GM19397 (cell line): Measurements from ENCODE around the gene UBC.
"Not testable (repeated sequence)": the region's sequence is repeated elsewhere in the genome, so short reads cannot be mapped to it uniquely, and the experiment has no call there.

ENCODE experiments used
- ATAC-seq: cut with Tn5 transposase; IDR thresholded peaks from one replicate; pipeline ENCODE4 v1.9.1; 2021; ENCODE audit warnings: mild to moderate bottlenecking, moderate library complexity; ENCODE audit not compliant: unreplicated experiment

The UBC gene

GRCh38 chr12:124916374-124917134, 2.1 kb upstream of the UBC start:
- ATAC-seq, result no peak

GRCh38 chr12:124915239-124916236, 1.1 kb upstream of the UBC start:
- peak; percentile 6 for ATAC-seq

- ATAC-seq, result peak; percentile 30
Measured at GRCh38 chr12:124913474-124914391, 717 bp downstream of the UBC start.

- ATAC-seq, result not testable (repeated sequence)
Measured at GRCh38 chr12:124912529-124913287, 1.7 kb downstream of the UBC start.

- not testable (repeated sequence) for ATAC-seq
Measured at GRCh38 chr12:124911521-124911920, 2.9 kb downstream of the UBC start.

DNA sequence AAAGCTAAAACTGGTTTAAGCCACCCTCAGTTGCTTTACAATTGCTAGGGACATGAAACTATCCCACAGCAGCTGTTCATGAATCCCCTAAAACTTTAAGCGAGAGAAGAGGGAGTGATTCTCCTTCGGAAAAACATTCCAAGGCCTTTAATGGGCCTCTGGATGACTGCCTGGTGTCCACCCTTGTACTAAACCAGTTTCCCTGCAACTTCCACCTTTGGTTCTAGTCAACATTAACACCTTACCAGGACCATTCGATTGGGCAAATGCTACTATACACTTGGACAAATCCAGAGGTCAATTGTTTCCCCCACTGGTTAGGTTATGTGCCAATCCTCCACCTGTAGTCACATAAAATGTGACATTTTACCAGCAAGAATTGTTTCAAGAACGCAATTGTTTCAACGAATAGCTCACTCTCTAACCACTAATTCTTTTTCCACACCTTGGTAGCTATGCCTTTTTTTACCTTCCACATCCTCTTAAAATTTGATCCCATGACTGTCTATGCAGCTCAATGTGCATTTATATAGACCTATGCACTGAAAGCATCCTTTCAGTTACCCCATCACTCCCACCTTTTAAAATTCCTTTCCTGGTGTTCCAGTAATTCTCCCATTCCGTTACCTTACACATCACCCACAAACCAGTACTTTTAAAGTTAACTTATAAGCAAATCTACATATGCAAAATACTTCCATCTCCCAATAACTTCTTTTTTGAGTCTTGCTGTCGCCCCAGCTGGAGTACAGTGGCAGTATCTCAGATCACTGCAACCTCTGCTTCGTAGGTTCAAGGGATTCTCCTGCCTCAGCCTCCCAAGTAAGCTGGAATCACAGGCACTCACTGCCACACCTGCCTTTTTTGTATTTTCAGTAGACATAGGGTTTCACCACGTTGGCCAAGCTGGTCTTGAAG, 3.6 kb downstream of the UBC start:
- no peak for ATAC-seq

GRCh38 chr12:124909831-124910560, 4.5 kb downstream of the UBC start:
- no peak for ATAC-seq

GRCh38 chr12:124906606-124907261, 7.7 kb downstream of the UBC start:
- ATAC-seq, result peak; percentile 60

- no peak for ATAC-seq
Measured at GRCh38 chr12:124904306-124905098, 9.9 kb downstream of the UBC start.

DNA sequence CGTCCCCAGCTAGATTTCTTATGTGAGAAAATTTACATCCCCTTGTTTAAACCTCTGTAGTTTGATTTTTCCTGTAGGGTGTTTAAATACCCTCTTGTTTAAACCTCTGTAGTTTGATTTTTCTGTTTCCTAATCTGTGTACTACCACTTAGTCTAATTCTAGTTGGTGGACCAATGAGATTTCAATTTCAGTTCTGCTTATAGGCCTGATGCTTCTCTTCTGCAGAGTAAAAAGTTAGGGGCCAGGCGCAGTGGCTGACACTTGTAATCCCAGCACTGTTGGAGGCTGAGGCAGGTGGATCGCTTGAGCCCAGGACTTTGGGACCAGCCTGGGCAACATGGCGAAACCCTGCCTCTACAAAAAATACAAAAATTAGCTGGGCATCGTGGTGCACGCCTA, 11.5 kb downstream of the UBC start:
- no peak for ATAC-seq

- no peak for ATAC-seq
Measured at GRCh38 chr12:124901003-124901402, 13.4 kb downstream of the UBC start.

DNA sequence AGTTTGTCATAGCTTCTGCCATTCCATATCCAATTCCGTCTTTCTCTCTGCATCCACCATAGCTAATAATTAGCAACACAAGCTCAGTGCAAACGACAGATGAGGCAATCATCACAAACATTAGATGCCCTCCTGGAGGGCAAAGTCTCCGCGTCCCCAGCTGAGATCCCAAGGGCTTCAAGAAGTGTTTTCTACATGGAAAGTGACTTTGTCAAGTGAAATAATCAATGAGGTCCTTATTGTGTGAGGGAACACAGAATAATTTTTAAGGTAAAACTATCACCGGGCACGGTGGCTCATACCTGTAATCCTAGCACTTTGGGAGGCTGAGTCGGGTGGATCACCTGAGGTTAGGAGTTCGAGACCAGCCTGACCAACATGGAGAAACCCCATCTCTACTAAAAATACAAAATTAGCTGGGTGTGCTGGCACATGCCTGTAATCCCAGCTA, 14.1 kb downstream of the UBC start:
- not testable (repeated sequence) for ATAC-seq

GRCh38 chr12:124898923-124899294, 15.5 kb downstream of the UBC start:
- no peak for ATAC-seq

- no peak for ATAC-seq
Measured at GRCh38 chr12:124898200-124898922, 16.1 kb downstream of the UBC start.

DNA sequence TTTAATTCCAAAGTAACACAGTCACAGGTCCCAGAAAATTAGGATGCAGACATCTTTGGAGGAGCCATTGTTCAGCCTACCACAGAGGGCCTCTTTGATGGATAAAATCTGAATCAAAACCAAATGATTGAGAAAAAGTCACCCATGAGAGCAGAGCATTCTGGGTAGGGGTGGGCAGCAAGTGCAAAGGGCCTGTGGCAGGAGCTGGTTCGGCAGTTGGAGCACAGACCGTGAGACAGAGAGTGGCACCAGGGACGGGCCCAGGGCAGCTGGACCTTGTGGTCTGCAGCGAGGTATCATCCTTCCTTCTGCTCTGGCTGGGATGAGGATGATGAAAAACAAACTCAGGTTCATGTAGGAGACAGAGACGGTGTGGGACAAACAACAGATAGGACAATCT, 18.0 kb downstream of the UBC start:
- ATAC-seq, result no peak

DNA sequence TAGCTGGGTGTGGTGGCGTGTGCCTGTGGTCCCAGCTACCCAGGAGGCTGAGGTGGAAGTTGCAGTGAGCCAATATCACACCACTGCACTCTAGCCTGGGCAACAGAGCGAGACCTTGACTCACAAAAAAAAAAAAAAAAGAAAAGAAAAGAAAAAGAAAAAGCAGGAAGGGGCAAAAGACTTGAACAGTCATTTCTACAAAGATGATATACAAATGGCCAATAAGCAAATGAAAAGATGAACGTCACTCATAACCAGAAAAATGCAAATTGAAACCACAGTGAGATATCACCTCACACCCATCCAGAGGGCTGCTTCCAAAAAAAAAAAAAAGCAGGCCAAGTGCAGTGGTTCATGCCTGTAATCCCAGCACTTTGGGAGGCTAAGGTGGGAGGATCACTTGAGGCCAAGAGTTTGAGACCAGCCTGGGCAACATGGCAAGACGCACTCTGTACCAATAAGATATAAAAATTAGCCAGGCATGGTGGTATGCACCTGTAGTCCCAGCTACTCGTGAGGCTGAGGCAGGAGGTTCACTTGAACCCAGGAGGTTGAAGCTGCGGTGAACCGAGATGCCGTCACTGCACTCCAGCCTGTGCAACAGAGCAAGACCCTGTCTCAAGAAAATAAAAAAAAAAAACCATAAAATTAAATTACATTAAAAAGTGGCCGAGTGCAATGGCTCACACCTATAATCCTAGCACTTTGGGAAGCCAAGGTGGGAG, 20.5 kb downstream of the UBC start:
- no peak for ATAC-seq
